Right renal pelvis (tissue), 4 donors: ENCODE data around the gene PKD1L1. TPM values are rescaled to one million over a fixed set of nuclear protein-coding genes. Genes with fewer than 3 reads are reported as not detected.
"Not testable (repeated sequence)": the region's sequence is repeated elsewhere in the genome, so short reads cannot be mapped to it uniquely, and the experiment has no call there.

Experiments
- DNase-seq, 4 donors: peaks; one replicate each; pipeline ENCODE4 v3.0.0-alpha.2; 2013; ENCODE audit warnings: low read depth in 4 of 4, low spot score in 3 of 4, missing footprints in 1 of 4
- polyA plus RNA-seq, 4 donors: library from polyadenylated mRNA; unstranded; fragments of 120-200 nt; gene quantifications; one replicate each; pipeline ENCODE4 v1.2.1, GENCODE V29; 2013; ENCODE audit not compliant: insufficient read length in 4 of 4

PKD1L1 gene
- polyA plus RNA-seq, 4 donors = 0.06 to 0.73 (median 0.15) TPM

DNA sequence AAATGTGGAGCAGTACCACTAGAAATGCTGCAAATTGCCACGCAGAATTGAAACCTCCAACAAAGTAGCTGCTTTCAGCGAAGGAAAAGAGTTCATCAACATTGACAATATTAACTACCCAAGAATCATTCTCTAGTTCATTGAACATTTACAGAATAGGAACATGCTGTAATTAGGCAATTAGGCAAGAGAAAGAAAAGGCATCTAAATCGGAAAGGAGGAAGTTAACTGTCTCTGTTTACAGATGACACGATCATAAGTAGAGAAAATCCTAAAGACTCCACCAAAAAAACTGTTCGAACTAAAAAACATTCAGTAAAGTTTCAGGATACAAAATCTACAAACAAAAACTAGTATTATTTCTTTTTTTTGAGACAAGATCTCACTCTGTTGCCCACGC lies 8.9 kb upstream of the PKD1L1 start:
- no peak for DNase-seq

DNA sequence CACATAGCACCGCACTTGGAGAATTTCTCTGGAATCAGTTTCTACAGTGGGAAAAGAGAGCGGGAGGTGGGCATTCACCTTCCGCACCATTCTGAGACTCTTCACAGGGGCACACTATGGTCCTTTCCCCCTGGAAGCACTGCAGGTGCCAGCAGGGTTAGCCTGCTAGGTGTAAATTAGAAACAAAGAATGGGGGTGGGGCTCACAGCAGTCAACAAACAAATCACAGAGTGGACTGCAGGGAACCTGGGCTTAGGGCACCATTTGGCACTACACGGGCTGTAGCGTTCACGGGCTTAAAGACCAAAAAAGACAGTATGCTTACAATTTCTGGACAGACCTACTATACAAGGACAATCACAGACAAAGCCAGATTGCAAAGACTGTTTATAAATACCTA lies 8.0 kb upstream of the PKD1L1 start:
- DNase-seq = no peak

DNA sequence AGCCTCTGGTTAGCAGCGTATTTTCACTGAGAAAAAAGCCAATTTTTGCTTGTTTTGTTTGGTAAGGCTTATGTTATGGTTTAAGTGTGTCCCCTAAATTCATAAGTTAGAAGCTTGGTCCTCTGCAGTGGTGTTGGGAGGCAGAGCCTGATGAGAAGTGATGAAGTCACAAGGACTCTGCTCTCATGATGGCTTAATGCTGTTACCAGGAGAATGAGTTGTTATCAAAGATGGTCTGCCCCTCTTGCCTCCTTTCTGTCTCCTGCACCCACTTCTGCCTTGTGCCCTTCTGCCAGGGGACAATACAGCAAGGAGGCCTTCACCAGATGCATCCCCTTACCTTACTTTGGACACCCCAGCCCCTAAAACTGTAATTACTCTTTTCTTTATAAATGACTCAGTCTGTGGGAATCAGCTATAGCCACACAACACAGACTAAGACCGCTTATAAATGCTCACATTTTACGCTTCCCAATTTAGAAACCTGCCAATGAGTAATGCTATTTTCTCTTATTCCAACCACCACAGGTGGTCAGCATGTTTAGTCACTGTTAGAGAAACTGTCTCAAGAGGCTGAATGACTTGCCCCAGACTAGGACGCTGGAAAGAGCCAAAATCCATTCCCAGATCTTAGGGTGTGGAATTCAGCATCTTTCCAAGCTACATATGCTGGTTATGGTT lies 6.1 kb upstream of the PKD1L1 start:
- no peak for DNase-seq

DNA sequence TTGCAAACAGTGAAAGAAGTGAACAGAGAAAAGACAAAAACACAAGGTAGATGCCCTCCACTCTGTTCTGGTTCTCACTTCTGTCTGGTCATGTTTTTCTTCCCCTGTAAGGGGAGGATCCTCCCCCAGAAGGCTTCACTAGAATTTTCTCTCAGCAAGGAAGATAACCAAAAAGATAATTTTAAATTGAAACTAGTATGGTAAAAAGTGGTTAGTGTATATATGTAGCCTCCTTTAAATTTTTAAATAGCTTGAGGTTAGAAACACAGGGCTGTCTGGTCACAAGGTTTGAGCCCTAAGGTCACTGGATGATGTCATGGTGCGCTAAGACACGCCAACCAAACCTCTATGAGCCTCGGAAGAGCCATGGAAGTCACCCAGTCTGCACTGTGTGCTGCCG lies 5.6 kb upstream of the PKD1L1 start:
- no peak for DNase-seq

DNA sequence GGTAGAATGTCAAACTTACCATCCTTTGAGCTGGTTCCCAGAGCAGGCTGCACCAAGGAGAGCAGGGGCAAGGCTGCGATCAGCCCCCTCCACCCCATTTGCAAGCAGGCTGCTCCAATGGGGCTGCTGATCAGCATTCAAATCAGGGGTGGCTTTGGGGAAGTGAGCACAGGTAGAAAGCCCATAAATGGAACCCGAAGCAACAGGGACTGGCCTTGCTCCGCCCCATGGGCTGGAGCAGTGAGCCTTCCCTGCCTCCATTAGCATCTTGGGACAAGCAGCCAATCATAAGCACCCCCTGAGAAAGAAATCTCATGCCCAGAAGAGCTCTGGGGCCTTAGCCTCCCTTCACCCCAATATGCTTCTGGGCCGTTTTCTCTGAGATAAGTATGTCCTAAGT lies 4.0 kb upstream of the PKD1L1 start:
- no peak for DNase-seq

DNA sequence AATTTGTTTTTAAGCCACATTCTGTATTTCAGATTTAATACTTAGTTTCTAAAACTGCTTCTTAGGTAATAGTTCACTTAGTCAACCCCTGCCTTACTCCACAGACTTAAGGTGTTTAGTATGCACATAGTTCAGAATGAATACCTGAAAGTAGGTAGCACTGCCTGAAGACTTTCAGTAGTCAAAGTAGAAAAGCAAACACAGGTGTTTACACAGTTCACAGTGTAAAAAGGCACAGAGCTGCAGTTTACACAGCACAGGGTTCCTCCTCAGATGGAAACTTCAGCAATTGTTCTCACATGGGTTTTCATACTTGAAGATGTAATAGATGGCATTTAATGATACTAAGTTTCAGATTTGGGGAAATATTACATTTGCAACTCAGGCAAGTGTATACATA lies 3.1 kb upstream of the PKD1L1 start:
- no peak for DNase-seq

DNA sequence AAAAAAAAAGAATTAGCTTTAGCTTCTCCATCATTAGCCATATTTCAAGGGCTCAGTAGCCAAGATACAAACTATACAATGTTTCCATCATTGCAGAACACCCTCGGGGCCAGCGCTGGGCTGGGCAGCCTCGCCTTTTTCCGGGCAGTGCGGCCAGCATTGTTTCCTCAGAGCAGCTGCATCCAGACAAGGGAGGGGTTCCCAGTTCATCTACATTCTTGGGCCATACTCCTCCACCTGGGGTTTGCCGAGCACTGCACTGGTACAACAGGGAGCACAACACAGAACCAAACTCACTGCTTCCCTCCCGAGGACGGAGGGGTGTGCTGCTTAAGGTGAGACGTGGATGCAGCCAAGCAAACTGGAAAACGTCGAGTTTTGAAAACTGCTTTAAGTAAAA lies 2.4 kb upstream of the PKD1L1 start:
- DNase-seq = no peak

DNA sequence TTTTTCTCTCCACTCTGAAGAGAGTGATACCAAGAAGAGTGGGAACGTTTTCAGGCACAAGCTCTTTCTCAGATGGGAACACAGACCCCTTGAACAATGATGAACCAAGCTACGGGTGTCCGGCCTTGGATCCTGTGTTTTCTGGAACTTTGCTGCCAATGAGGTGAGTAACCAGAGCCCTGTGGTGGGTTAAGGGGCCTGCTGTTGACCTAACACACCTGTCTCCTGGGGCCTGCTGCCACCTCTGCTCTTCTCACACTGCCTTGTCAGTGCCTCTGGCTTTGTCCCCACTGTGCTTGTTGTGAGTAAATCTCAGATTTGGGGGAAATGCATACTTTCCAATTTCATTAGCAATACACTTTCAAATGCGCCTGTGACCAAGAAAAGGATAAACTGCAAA lies 1.4 kb upstream of the PKD1L1 start:
- DNase-seq = no peak

DNA sequence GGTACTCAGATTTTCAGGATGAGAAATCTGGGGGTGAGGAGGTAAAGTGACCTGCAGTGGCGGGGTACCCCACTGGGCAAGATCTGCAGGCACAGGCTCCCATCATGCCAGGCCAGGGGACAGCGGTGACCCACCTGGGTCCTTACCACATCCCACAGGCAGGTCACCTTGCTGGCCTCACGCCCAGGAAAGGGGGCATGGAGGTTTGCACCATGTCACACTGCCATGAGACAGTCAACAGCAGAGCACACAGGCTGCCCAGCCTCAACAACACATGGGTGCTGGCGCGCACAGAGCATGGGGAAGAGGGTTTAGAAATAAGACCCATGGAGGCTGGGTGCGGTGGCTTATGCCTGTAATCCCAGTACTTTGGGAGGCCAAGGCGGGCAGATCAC lies 914 bp downstream of the PKD1L1 start:
- DNase-seq = no peak

DNA sequence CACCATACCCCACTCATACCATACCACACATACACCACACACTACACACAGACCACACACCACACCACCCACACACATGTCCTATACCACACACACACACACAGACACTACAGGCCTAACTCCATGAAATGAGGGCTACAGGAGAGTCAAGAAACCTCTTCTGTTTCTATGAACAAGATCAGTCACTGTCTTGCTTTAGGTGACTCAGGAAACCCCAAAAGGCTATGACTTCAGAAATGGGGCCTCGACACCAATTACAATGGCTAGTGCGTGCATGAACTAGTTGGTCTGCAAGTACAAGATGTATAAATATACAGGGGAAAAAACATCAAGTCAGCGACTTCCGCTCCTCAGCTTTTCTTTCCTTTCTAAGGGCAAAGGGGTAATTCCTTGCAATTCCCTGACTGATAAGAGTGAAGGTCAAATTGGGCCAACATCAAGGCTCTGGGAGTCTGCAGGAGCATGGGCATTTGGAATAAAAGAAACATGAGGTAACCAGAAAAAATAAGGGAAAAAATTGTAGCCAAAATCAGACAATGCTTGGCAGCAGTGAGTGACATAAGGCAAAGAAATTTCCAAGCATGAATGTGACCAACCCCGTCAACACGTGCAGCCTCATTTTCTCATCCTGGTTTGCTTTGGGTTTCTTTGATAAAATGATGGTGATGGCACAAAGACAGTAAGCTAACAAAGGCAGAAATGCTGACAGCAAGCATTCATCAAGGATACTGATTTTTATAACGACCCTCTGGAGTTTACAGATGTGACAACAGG lies 1.5 kb downstream of the PKD1L1 start:
- DNase-seq = no peak

DNA sequence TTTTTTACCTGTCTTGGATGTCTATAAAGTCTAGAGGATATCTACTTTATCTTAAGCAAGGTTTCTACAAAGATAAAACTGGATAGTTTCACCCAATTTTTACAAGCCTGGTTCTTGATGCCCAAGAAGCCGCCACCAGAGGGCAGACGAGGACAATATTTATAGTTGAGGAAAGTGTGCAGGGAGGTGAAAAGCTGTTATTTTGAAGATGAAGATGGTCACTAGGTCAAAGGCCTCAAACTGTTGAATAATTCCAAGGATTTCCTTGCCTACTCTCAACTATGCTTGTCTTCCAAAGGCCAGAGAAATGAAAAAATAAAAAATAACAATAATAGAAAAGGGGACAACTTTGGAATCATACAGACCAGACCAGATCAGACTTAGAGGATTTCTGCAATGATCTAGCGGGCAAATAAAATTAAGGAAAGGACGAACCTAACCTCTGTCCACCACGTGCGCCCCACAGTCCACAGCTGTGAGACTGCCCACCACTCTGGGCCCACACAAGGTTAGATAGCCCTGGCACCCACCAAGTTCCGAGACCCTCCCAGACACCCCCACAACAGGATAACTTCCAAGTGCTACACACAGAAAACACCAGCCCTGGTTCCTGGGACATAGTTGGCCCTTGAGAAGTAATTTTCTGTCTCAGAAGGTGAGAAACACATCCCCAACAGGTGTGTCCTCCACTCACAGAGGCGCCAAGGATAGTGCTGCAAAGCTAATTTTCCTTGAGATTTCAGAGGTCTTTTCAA lies 2.8 kb downstream of the PKD1L1 start:
- peak; percentile 36 to 58 (median 45) for DNase-seq

DNA sequence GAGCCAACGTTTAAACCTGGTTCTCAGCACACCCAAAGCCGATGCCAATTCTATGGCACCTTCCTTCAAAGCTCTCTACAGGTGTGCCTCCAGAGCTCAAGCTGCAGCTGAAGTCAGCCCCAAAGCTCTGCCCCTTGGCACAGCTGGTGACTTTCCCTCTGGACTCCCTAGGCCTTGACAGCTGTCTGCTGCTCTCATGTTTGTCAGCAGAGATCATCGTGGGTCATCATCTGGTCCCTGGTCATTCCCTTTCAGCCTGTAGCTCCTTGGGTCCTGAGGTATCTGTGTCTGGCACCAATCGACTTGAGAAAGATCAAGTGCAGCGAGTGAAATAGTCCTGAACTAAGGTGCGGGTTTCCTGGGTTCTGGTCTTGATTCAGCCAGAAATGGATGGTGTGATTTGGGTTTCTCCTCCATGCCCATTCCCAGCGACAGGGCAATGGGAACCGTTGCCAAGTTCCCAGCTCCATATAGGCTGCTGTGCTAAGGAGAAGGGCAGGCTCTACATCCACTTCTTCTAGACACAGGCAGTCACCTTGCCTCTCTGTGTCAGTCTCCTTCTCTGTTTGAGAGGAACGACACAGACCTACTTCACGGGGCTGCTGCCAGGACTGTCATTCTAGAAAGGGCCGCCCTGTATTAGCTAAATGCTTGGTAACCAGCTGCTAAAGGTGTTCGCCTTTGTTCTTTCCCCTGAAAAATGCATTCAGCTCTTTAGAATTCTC lies 3.6 kb downstream of the PKD1L1 start:
- DNase-seq = no peak

DNA sequence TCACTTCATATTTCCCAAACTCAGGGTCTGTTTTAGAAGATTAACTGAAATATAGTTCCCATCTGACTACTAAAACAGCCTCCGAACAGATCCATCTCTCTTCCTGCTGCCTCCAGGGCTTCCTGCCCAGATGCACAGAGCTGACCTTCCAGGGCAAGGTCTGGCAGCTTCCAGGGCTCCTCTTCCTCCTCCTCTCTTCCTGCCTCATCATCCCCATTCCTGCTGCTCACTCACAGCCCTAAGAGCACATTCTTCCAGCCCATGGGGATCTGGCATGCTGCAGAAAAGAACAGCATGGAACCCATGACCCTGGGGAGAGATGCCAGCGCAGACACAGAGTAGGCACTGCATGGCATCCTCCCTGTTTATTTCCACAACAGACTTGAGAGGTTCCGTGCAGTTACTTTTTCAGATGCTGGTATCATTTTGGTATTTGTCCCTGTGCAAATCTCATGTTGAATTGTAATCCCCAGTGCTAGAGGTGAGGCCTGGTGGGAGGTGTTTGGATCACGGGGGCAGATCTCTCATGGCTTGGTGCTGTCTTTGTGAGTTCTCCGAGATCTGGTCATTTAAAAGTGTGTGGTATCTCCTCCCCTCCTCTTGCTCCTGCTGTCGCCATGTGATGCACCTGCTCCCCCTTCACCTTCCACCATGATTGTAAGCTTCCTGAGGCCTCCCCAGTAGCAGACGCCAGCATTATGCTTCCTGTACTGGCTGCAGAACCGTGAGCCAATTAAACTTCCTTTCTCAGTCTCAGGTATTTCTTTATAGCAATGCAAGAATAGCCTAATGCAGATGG lies 4.4 kb downstream of the PKD1L1 start:
- DNase-seq = no peak

DNA sequence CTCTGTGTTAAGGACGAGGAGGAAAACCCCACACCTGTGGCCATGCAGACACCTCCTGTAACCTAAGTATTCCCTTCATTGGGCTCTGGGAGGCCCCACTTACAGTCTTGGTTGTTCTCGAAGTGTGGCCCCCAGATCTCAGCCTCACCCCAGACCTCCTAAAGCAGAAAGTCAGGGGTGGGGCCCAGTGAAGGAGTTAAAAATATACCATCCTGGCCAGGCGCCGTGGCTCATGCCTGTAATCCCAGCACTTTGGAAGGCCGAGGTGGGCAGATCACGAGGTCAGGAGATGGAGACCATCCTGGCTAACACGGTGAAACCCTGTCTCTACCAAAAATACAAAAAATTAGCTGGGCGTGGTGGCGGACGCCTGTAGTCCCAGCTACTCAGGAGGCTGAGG lies 5.6 kb downstream of the PKD1L1 start:
- DNase-seq = not testable (repeated sequence)

DNA sequence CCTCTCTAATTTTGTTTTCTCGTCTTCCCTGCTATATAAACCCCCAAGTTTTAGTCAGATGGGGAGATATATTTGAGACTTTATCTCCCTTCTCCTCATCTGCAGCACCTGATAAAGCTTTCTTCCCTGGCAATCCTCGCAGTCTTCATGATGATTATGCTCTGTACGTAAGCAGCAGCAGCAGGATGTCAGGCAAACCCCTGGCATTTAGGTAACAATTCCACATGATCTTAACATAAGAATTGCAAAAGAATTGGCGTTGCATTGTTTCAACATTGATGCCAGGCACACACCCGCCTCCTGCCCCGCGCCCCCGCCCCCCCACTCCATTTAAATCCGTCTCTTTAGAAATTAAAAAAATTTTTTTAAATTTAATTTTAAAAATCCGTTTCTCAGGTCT lies 6.1 kb downstream of the PKD1L1 start:
- DNase-seq = no peak

DNA sequence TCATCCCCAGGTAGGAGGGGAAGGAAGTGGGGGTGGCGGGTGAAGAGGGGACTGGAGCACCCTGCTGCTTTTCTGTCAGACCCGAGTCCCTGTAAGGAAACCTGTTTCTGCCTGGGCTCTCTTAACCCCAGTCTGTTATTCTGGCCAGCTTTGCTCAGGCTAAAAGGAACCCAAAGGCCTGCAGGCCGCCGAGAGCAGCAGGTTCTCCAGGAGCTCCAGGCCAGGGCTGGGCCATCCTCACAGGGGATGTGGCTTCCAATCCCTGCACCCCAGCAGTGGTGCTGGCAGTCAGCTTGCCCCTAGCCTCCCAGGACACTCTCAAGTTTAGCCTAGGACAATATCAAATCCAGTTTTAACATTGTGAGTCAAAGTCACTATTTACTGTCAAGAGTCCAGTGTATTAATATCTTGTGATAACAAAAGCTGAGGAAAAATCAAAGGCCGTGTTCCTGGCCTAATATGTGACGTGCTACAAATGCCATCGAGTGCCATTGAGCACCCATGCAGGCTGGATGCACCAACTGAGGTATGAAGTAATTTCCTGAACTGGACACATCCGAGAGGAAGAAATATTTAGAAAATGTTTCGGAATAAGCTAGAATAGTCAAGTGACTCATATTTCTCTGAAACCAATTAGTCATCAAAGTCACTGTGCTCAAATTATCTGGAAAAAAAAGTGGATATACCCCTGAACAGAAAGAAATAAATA lies 7.0 kb downstream of the PKD1L1 start:
- no peak for DNase-seq

DNA sequence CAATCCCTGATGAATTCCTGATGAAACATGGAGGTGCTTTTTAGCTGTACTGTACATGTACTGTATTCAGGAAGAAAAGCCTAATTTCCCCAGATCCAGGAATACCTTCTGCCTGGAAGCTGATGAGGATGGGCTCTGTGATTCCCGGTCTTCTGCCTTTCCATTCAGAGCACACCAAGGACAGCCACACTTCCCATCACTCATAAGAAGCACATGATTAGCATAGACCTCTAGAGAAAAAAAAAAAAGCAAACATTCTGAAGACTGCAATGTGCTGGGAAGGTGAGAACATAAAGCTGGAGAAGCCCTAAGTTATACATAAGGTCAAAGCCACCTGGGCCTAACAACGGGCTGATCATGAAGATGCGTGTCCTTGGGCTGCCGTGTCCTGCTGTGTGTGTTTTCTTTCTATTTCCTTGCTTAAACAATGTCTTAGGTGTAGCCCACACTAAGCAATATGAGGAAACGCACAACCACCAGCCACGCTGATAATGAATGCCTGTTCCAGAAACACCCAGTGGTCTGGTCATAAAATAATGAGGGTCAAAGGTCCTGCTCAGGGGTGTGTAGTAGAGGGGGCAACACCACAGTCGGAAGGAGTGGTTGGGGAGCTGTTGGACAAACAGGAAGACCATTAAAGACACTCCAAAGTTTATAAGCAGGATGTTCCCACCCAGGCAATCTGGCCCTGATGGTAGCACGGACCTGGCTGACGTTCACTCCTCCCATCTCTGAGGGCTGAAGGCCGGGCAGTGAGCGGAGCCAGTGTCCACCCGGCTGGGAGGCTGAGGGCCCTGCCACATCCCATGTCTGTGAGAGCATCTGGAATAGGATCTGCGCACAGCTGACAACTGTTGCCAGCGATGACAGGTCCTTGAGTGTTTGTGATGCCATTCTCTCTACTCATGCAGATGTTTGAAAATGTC lies 7.9 kb downstream of the PKD1L1 start:
- no peak for DNase-seq

DNA sequence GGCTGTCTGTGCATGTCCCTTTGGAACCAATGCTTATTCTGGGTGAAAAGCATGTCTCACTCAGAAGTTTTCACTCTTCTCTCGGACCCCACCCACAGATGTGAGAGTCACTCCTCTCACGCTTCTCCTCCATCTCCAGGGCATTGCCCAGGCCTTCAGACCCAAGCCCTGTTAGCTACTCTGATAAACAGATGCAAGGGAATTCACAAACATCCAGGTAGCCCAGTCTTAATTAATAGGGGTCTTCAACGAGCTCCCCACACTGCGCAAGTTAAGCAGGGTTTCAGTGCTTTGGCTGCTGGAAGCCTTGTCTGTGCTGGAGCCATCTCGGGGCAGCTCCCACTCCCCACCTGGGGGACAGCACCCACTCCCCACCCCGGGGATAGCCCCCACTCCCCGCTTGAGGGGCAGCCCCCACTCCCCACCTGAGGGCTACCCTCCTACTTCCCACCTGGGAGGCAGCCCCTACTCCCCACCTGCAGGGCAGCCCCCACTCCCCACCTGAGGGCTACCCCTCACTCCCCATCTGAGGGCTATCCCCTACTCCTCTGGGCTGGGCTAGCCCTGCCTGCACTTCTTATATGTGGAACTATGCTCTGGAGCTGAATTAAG lies 8.7 kb downstream of the PKD1L1 start:
- DNase-seq = no peak
